Neural cell (in vitro differentiated cells): Measurements from ENCODE around the gene IKZF1. TPM values are rescaled to one million over a fixed set of nuclear protein-coding genes. Genes with fewer than 3 reads are reported as not detected.

ENCODE experiments used
- H2AFZ ChIP-seq: fragments of 200-600, 300-800 bp; sonication (generic), shearing (Covaris generic); 2 replicates; pipeline ENCODE4 v1.6.0; 2014; ENCODE audit warnings: low read depth, mild to moderate bottlenecking, antibody characterized with exemption, low read length, moderate library complexity
- H3F3A ChIP-seq: fragments of 200-600 bp; shearing (Covaris generic); 2 replicates; pipeline ENCODE4 v1.6.1; 2016; ENCODE audit warnings: mild to moderate bottlenecking, moderate library complexity, mixed read lengths, antibody characterized with exemption, low read length; ENCODE audit not compliant: insufficient read depth, poor library complexity, severe bottlenecking
- H3K27ac ChIP-seq: fragments of 200-600, 300-800 bp; sonication (generic), shearing (Covaris generic); 2 replicates; pipeline ENCODE4 v1.5.1; 2014; ENCODE audit warnings: mild to moderate bottlenecking, low read length, moderate library complexity
- H3K27me3 ChIP-seq: fragments of 300-800, 200-600 bp; sonication (generic), shearing (Covaris generic); 2 replicates; pipeline ENCODE4 v1.6.0; 2014; ENCODE audit warnings: mild to moderate bottlenecking, low read depth, low read length, moderate library complexity; ENCODE audit not compliant: insufficient read depth
- H3K36me3 ChIP-seq: fragments of 300-800, 200-600 bp; sonication (generic), shearing (Covaris generic); 2 replicates; pipeline ENCODE4 v1.5.1; 2014; ENCODE audit warnings: mild to moderate bottlenecking, antibody characterized with exemption, low read length, moderate library complexity; ENCODE audit not compliant: insufficient read depth
- H3K4me2 ChIP-seq: fragments of 300-800, 200-600 bp; sonication (generic), shearing (Covaris generic); 2 replicates; pipeline ENCODE4 v1.6.0; 2014; ENCODE audit warnings: mild to moderate bottlenecking, low read length
- H3K4me3 ChIP-seq: fragments of 300-800, 200-600 bp; sonication (generic), shearing (Covaris generic); 2 replicates; pipeline ENCODE4 v1.5.1; 2014; ENCODE audit warnings: mild to moderate bottlenecking, low read length, moderate library complexity
- H3K79me2 ChIP-seq: fragments of 200-600 bp; shearing (Covaris generic); replicated peaks from 2 replicates; pipeline ENCODE4 v1.6.0; 2014; ENCODE audit warnings: mild to moderate bottlenecking, low read length, moderate library complexity; ENCODE audit not compliant: insufficient read depth
- H3K9ac ChIP-seq: fragments of 300-800, 200-600 bp; sonication (generic), shearing (Covaris generic); 2 replicates; pipeline ENCODE4 v1.6.1; 2016; ENCODE audit warnings: mild to moderate bottlenecking, low read length, mixed read lengths
- H3K9me2 ChIP-seq: fragments of 200-600 bp; shearing (Covaris generic); 2 replicates; pipeline ENCODE4 v1.6.1; 2016; ENCODE audit warnings: mild to moderate bottlenecking, low read length, mixed read lengths; ENCODE audit not compliant: insufficient read depth
- H3K9me3 ChIP-seq: fragments of 200-600, 300-800 bp; sonication (generic), shearing (Covaris generic); 2 replicates; pipeline ENCODE4 v1.6.1; 2016; ENCODE audit warnings: mild to moderate bottlenecking, mixed run types, low read length, moderate library complexity, mixed read lengths
- H4K20me1 ChIP-seq: fragments of 200-600 bp; shearing (Covaris generic); 2 replicates; pipeline ENCODE4 v1.6.1; 2016; ENCODE audit warnings: mild to moderate bottlenecking, mixed run types; ENCODE audit not compliant: insufficient read depth
- CTCF ChIP-seq: fragments of 450-650 bp; IDR thresholded peaks from 2 replicates; pipeline ENCODE4 v1.5.1; 2014; ENCODE audit warnings: antibody characterized with exemption, mild to moderate bottlenecking, moderate library complexity; ENCODE audit not compliant: poor library complexity, severe bottlenecking
- EP300 ChIP-seq: fragments of 450-650 bp; conservative IDR thresholded peaks from 2 replicates; pipeline ENCODE4 v1.6.1; 2014; ENCODE audit warnings: antibody characterized with exemption, mild to moderate bottlenecking, moderate library complexity; ENCODE audit not compliant: poor library complexity, severe bottlenecking
- RAD21 ChIP-seq: fragments of 450-650 bp; conservative IDR thresholded peaks from 2 replicates; pipeline ENCODE4 v1.6.1; 2014; ENCODE audit warnings: antibody characterized with exemption, mild to moderate bottlenecking, moderate library complexity
- TAF1 ChIP-seq: IDR thresholded peaks from 2 replicates; pipeline ENCODE4 v1.6.1; 2012; ENCODE audit warnings: low read depth
- polyA plus RNA-seq: library from polyadenylated mRNA; depleted of rRNA; stranded (reverse); fragments of >200 nt; gene quantifications from 2 replicates; pipeline ENCODE4 v1.2.3, GENCODE V29; 2014
- TF ChIP-seq, protein P1 (sequence below): IDR thresholded peaks from 2 replicates; pipeline ENCODE4 v1.6.1; 2012; ENCODE audit warnings: borderline replicate concordance

The IKZF1 gene
- polyA plus RNA-seq, 1 donor from 2014 or later: 0.24 TPM

DNA sequence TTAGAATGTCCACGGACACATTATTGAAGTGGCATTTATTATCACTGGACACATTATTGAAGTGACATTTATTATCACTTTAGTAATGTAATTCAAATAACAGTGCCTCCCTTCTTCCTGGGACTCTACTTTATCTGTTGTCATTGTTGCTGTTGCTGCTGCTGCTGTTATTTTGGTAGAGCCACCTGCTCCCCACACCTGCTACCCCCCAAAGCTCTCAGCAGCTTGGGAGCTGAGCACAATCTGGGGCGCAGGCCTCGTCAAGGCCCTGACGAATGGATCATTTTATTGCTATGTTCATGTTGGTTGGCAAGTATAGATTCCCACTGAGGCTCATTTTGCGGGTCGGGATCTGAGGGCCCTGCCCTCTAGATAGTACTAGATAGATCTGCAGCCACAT is 120.8 kb downstream of the IKZF1 start:
- no peaks in the 10 kb centered on the region for H3K9me2 ChIP-seq
- TF ChIP-seq, protein P1, sequence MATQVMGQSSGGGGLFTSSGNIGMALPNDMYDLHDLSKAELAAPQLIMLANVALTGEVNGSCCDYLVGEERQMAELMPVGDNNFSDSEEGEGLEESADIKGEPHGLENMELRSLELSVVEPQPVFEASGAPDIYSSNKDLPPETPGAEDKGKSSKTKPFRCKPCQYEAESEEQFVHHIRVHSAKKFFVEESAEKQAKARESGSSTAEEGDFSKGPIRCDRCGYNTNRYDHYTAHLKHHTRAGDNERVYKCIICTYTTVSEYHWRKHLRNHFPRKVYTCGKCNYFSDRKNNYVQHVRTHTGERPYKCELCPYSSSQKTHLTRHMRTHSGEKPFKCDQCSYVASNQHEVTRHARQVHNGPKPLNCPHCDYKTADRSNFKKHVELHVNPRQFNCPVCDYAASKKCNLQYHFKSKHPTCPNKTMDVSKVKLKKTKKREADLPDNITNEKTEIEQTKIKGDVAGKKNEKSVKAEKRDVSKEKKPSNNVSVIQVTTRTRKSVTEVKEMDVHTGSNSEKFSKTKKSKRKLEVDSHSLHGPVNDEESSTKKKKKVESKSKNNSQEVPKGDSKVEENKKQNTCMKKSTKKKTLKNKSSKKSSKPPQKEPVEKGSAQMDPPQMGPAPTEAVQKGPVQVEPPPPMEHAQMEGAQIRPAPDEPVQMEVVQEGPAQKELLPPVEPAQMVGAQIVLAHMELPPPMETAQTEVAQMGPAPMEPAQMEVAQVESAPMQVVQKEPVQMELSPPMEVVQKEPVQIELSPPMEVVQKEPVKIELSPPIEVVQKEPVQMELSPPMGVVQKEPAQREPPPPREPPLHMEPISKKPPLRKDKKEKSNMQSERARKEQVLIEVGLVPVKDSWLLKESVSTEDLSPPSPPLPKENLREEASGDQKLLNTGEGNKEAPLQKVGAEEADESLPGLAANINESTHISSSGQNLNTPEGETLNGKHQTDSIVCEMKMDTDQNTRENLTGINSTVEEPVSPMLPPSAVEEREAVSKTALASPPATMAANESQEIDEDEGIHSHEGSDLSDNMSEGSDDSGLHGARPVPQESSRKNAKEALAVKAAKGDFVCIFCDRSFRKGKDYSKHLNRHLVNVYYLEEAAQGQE: no peak
- TF ChIP-seq CTCF (no peak), EP300 (no peak)
- H3K79me2 ChIP-seq: no peaks in the 10 kb centered on the region
- no peak overlapping the region for H3K4me3 ChIP-seq
- no peak overlapping the region for H2AFZ ChIP-seq
- no peaks in the 10 kb centered on the region for H3K36me3 ChIP-seq
- H3K27ac ChIP-seq: no peak overlapping the region
- no peak overlapping the region for H3K9ac ChIP-seq
- no peaks in the 10 kb centered on the region for H4K20me1 ChIP-seq
- H3F3A ChIP-seq: no peaks in the 10 kb centered on the region
- no peak overlapping the region for H3K4me2 ChIP-seq
- no peaks in the 10 kb centered on the region for H3K27me3 ChIP-seq
- H3K9me3 ChIP-seq: no peaks in the 10 kb centered on the region

GRCh38 chr7:50426280-50427045 is 121.9 kb downstream of the IKZF1 start:
- no peaks in the 10 kb centered on the region for H3K79me2 ChIP-seq
- no peak for TF ChIP-seq RAD21
- TF ChIP-seq TAF1: no peak
- no peak for TF ChIP-seq CTCF
- H3K27me3 ChIP-seq: no peaks in the 10 kb centered on the region
- H3K4me3 ChIP-seq: no peak overlapping the region
- no peaks in the 10 kb centered on the region for H3K36me3 ChIP-seq
- H4K20me1 ChIP-seq: no peaks in the 10 kb centered on the region
- H3K27ac ChIP-seq: no peak overlapping the region
- H3K9me3 ChIP-seq: no peaks in the 10 kb centered on the region
- H3K9me2 ChIP-seq: no peaks in the 10 kb centered on the region
- no peak overlapping the region for H3K9ac ChIP-seq
- no peaks in the 10 kb centered on the region for H3F3A ChIP-seq
- H2AFZ ChIP-seq: no peak overlapping the region
- H3K4me2 ChIP-seq: no peak overlapping the region
